Fibroblast of lung (primary cell): ENCODE data around the gene DUSP28.

ENCODE experiments used
- EZH2 ChIP-seq: IDR thresholded peaks from 2 replicates; pipeline ENCODE4 v1.5.1; 2012; ENCODE audit warnings: low read length, control low read depth, mild to moderate bottlenecking; ENCODE audit errors: missing control alignments
- TF ChIP-seq, protein P1 (sequence below), 2 donors: IDR thresholded peaks in 1 of 2; conservative IDR thresholded peaks in 1 of 2; 1 replicate in 1 of 2; 2 replicates in 1 of 2; pipeline ENCODE4 v1.5.1; 2011 to 2012; ENCODE audit warnings: low read length in 2 of 2, control low read depth in 1 of 2, inconsistent platforms in 1 of 2, low read depth in 1 of 2, mild to moderate bottlenecking in 1 of 2

DNA sequence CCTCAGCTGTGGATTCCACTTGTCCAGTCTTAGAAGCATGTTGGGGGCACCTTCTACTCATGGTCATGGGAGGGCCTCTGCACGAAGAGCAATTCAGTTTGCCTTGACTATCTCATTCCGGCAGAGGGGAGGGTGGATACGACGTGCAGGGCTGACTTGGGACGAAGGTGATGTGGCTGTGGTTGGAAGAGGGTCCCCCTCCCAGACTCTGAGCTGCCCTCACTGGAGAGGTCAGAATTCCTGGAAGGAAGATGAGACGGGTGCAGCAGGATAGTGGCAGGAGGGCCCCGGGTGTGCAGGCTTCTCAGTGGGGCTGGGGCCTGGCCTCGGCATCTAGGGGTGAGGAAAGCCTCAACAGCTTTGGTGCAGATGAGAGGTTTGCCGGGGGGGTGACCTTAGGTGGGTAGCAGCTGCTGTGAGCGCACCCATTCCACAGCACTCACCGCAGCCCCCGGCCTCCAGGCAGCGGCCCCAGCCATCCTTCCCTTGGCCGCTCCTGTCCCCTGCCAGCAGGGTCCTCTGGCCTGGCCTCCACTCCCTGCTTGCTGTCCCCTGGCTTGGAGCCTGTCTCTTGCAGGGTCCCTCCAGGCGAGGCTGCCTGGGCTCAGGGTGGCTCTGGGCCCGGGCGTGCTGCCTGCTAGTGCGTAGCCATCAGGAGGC is 11.3 kb downstream of the DUSP28 start:
- TF ChIP-seq, protein P1, sequence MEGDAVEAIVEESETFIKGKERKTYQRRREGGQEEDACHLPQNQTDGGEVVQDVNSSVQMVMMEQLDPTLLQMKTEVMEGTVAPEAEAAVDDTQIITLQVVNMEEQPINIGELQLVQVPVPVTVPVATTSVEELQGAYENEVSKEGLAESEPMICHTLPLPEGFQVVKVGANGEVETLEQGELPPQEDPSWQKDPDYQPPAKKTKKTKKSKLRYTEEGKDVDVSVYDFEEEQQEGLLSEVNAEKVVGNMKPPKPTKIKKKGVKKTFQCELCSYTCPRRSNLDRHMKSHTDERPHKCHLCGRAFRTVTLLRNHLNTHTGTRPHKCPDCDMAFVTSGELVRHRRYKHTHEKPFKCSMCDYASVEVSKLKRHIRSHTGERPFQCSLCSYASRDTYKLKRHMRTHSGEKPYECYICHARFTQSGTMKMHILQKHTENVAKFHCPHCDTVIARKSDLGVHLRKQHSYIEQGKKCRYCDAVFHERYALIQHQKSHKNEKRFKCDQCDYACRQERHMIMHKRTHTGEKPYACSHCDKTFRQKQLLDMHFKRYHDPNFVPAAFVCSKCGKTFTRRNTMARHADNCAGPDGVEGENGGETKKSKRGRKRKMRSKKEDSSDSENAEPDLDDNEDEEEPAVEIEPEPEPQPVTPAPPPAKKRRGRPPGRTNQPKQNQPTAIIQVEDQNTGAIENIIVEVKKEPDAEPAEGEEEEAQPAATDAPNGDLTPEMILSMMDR (conservative IDR thresholded peaks at IDR 0.05 in 1 of 2, IDR thresholded peaks at IDR 0.05 in 1 of 2; ENCODE audit: low read depth in 1 of 2, low read length in 2 of 2) = no peak
- no peak for TF ChIP-seq EZH2
